Islet of Langerhans (tissue), 1 donor: ENCODE results near the gene AURKB.
A peak's percentile ranks its signal among the peaks of the same experiment; 100 is the strongest.

Experiments
- FAIRE-seq: peaks from one replicate; lab custom pipeline; 2011; peaks lifted over from hg19 to GRCh38; lab: Jason Lieb, UNC

The AURKB gene

GRCh38 chr17:8161289-8162232 is 48.8 kb downstream of the AURKB start:
- no peak for FAIRE-seq

- no peak for FAIRE-seq
Observed at GRCh38 chr17:8160741-8161221, 49.6 kb downstream of the AURKB start.

GRCh38 chr17:8160224-8160577 is 50.2 kb downstream of the AURKB start:
- no peak for FAIRE-seq

DNA sequence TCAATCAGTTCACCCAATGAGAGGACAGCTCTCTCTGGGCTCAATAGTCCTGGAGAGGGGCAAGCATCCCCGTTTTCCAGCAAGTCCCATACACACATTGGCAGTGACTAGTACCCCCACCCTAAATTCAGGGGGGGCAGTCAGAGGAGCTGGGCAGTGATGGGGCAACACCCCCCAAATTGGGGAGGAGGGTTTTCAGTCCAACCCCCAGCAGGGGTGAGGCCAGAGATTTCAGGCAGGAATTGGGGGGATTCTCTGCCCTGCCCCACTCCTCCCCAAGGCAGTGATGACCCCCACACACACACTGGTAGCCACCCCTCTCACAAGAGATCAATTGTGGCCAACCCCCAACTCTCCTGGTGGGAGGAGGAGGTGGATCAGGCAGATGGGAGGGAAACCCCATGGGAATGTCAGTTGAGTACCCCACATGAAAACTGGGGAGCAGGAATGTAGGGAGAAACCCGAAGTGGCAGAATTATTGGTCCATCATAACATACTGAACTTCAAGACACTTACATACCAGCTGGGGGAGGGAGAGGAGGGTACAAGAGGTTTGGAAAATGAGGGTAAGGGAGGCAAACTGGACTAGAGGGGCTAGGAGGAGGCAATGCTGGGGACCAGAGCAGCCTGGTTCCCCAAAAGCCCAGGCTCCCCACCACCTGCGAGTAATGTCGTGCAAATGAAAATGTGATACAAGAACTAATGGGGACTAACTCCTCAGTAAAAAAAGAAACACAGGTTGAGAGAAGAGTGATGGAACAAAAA is 50.7 kb downstream of the AURKB start:
- no peak for FAIRE-seq

- no peak for FAIRE-seq
Observed at GRCh38 chr17:8159032-8159400, 51.4 kb downstream of the AURKB start.

DNA sequence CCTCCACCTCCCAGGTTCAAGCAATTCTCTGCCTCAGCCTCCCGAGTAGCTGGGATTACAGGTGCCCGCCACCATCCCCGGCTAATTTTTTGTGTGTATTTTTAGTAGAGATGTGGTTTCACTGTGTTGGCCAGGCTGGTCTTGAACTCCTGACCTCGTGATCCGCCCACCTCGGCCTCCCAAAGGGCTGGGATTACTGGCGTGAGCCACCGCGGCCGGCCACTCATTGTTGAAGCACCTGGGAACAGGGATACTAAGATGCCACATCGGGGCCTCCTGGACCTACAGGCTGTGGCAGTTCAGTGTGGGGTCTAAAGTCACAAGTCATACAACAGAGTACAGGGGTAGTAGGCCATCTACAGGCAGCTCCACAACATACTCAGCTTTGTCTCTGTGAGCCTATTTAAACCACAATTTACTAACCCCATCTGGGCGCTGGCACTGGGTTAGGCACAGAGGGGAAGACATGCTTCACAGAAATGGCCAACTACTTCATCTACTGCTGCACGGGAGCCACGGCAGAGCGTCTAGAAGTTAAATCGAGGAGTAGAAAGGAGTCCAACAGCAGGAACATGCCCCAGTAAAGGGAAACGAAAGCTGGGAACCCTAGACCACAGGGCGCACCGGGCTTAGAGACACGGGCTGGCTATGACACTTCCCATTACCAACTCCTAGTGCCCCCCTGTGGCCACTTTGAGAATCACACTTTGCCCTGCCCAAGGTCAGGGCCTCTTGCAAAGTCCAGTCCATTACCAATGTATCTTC is 51.9 kb downstream of the AURKB start:
- FAIRE-seq: peak; percentile 17

- peak; percentile 99 for FAIRE-seq
Observed at GRCh38 chr17:8156246-8156992, 54.0 kb downstream of the AURKB start.

- FAIRE-seq: no peak
Observed at GRCh38 chr17:8155996-8156245, 54.5 kb downstream of the AURKB start.

- no peak for FAIRE-seq
Observed at GRCh38 chr17:8155231-8155995, 55.0 kb downstream of the AURKB start.
